M059J (cell line): ENCODE data around the gene KCNK10. TPM values are rescaled to one million over a fixed set of nuclear protein-coding genes. Genes with fewer than 3 reads are reported as not detected.

ENCODE experiments used
- total RNA-seq: library from RNA; depleted of rRNA; stranded (reverse); fragments of >200 nt; shearing (Covaris generic); gene quantifications from 2 replicates; pipeline ENCODE4 v1.2.3, GENCODE V29; 2014; rRNA removed

Gene KCNK10
- total RNA-seq, 1 experiment from 2014 or later = not detected

Other genes with a start within 250 kb of the KCNK10 start
- gene SPATA7, start 62.4 kb upstream of the KCNK10 start, total RNA-seq = 8.1 and 11.0 TPM in 2 replicates
- gene PTPN21, start 231.7 kb upstream of the KCNK10 start, total RNA-seq = 3.7 and 6.2 TPM in 2 replicates
- 46.8 and 58.7 TPM in 2 replicates for gene ZC3H14, start 239.8 kb upstream of the KCNK10 start, total RNA-seq